ENCODE measurements around the gene MYLK4.

The MYLK4 gene

GRCh38 chr6:2616811-2617210 lies 133.9 kb downstream of the MYLK4 start:
- H3K79me2 ChIP-seq (ENCODE audit: insufficient read depth, low read length), result no peaks in the 10 kb centered on the region
- TF ChIP-seq EZH2phosphoT487 (IDR thresholded peaks at IDR 0.05; ENCODE audit: borderline replicate concordance) (no peak), CTCF (conservative IDR thresholded peaks at IDR 0.05; ENCODE audit: low read length) (no peak)
- H3K36me3 ChIP-seq (ENCODE audit: insufficient read depth, low read length), result no peaks in the 10 kb centered on the region
- no peaks in the 10 kb centered on the region for H4K20me1 ChIP-seq (ENCODE audit: insufficient read depth, low read length, poor library complexity, severe bottlenecking)
- no peak overlapping the region for H2AFZ ChIP-seq (ENCODE audit: low read length)
- no peak overlapping the region for H3K4me3 ChIP-seq (ENCODE audit: low read length, poor library complexity, severe bottlenecking)
- H3K4me1 ChIP-seq (ENCODE audit: insufficient read depth, low read length, poor library complexity, severe bottlenecking), result no peaks in the 10 kb centered on the region
- H3F3A ChIP-seq (ENCODE audit: low read depth), result no peaks in the 10 kb centered on the region
- no peaks in the 10 kb centered on the region for H3K9me2 ChIP-seq (replicated peaks; ENCODE audit: low read depth, low read length)
- no peaks in the 10 kb centered on the region for H3K9me3 ChIP-seq (ENCODE audit: insufficient read depth, low read depth, low read length)
- no peaks in the 10 kb centered on the region for H3K27me3 ChIP-seq (ENCODE audit: insufficient read depth, low read length, poor library complexity, severe bottlenecking)
- no peak overlapping the region for H3K9ac ChIP-seq (ENCODE audit: low read depth, low read length, poor library complexity, severe bottlenecking)
- H3K4me2 ChIP-seq (ENCODE audit: low read depth, low read length, poor library complexity, severe bottlenecking), result no peak overlapping the region

- Histone ChIP-seq H3K4me3 (ENCODE audit: low read length, poor library complexity, severe bottlenecking) (no peak overlapping the region), H2AFZ (ENCODE audit: low read length) (no peak overlapping the region), H3K27me3 (ENCODE audit: insufficient read depth, low read length, poor library complexity, severe bottlenecking) (no peaks in the 10 kb centered on the region), H3K36me3 (ENCODE audit: insufficient read depth, low read length) (no peaks in the 10 kb centered on the region), H3K9ac (ENCODE audit: low read depth, low read length, poor library complexity, severe bottlenecking) (no peak overlapping the region), H3K9me3 (ENCODE audit: insufficient read depth, low read depth, low read length) (no peaks in the 10 kb centered on the region), H3K4me1 (ENCODE audit: insufficient read depth, low read length, poor library complexity, severe bottlenecking) (no peaks in the 10 kb centered on the region), H3K79me2 (ENCODE audit: insufficient read depth, low read length) (no peaks in the 10 kb centered on the region), H4K20me1 (ENCODE audit: insufficient read depth, low read length, poor library complexity, severe bottlenecking) (no peaks in the 10 kb centered on the region), H3K9me2 (replicated peaks; ENCODE audit: low read depth, low read length) (no peaks in the 10 kb centered on the region), H3K4me2 (ENCODE audit: low read depth, low read length, poor library complexity, severe bottlenecking) (no peak overlapping the region), H3F3A (ENCODE audit: low read depth) (no peaks in the 10 kb centered on the region)
- no peak for TF ChIP-seq CTCF (conservative IDR thresholded peaks at IDR 0.05; ENCODE audit: low read length)
- no peak for TF ChIP-seq EZH2phosphoT487 (IDR thresholded peaks at IDR 0.05; ENCODE audit: borderline replicate concordance)
Measured at GRCh38 chr6:2615251-2615650, 135.5 kb downstream of the MYLK4 start.

GRCh38 chr6:2614846-2615245 lies 135.9 kb downstream of the MYLK4 start:
- no peak overlapping the region for H3K4me3 ChIP-seq (ENCODE audit: low read length, poor library complexity, severe bottlenecking)
- H3K27me3 ChIP-seq (ENCODE audit: insufficient read depth, low read length, poor library complexity, severe bottlenecking), result no peaks in the 10 kb centered on the region
- no peaks in the 10 kb centered on the region for H3K9me3 ChIP-seq (ENCODE audit: insufficient read depth, low read depth, low read length)
- TF ChIP-seq CTCF (conservative IDR thresholded peaks at IDR 0.05; ENCODE audit: low read length), result no peak
- no peak for TF ChIP-seq EZH2phosphoT487 (IDR thresholded peaks at IDR 0.05; ENCODE audit: borderline replicate concordance)
- no peaks in the 10 kb centered on the region for H3K79me2 ChIP-seq (ENCODE audit: insufficient read depth, low read length)
- H3K4me1 ChIP-seq (ENCODE audit: insufficient read depth, low read length, poor library complexity, severe bottlenecking), result no peaks in the 10 kb centered on the region
- H3F3A ChIP-seq (ENCODE audit: low read depth), result no peaks in the 10 kb centered on the region
- H3K9ac ChIP-seq (ENCODE audit: low read depth, low read length, poor library complexity, severe bottlenecking), result no peak overlapping the region
- no peaks in the 10 kb centered on the region for H3K36me3 ChIP-seq (ENCODE audit: insufficient read depth, low read length)
- no peaks in the 10 kb centered on the region for H4K20me1 ChIP-seq (ENCODE audit: insufficient read depth, low read length, poor library complexity, severe bottlenecking)
- no peak overlapping the region for H3K4me2 ChIP-seq (ENCODE audit: low read depth, low read length, poor library complexity, severe bottlenecking)
- no peaks in the 10 kb centered on the region for H3K9me2 ChIP-seq (replicated peaks; ENCODE audit: low read depth, low read length)
- no peak overlapping the region for H2AFZ ChIP-seq (ENCODE audit: low read length)

All from Loucy (cell line).